Activated CD8-positive, alpha-beta T cell treated with anti-CD3 and anti-CD28 coated beads for 36 hours (primary cell): ENCODE data around the gene SPNS2. TPM values are rescaled to one million over a fixed set of nuclear protein-coding genes. Genes with fewer than 3 reads are reported as not detected.

Source experiments
- ATAC-seq: fragments of 200-7000 bp; cut with Tn5 transposase; one replicate; pipeline ENCODE4 v1.10.0; 2021; ENCODE audit warnings: mild to moderate bottlenecking, moderate library complexity
- CTCF ChIA-PET: fragments of 350-600 bp; sonication (Branson Sonifier 250); formaldehyde crosslinking; loops from one replicate; lab custom pipeline; 2021; ENCODE audit warnings: antibody characterized with exemption; lab: Charles Lee
- POLR2A ChIA-PET: fragments of 350-600 bp; sonication (Branson Sonifier 250); formaldehyde crosslinking; loops from one replicate; lab custom pipeline; 2021; ENCODE audit warnings: antibody characterized with exemption; lab: Charles Lee
- DNase-seq: peaks from one replicate; pipeline ENCODE4 v3.0.0-alpha.2; 2020
- H3K27ac Mint-ChIP-seq: one replicate; pipeline ENCODE4 v1.8.0; 2021; ENCODE audit warnings: mild to moderate bottlenecking, mixed read lengths
- H3K27me3 Mint-ChIP-seq: one replicate; pipeline ENCODE4 v1.8.0; 2021; ENCODE audit warnings: mixed read lengths
- H3K36me3 Mint-ChIP-seq: one replicate; pipeline ENCODE4 v1.8.0; 2021; ENCODE audit warnings: low read depth, mixed read lengths
- H3K4me1 Mint-ChIP-seq: one replicate; pipeline ENCODE4 v1.8.0; 2021; ENCODE audit warnings: low read depth, mixed read lengths
- H3K4me3 Mint-ChIP-seq: one replicate; pipeline ENCODE4 v1.8.0; 2021; ENCODE audit warnings: mild to moderate bottlenecking, moderate library complexity, mixed read lengths
- H3K9me3 Mint-ChIP-seq: one replicate; pipeline ENCODE4 v1.8.0; 2021; ENCODE audit warnings: mixed read lengths
- intact Hi-C: fragments of 100-400 bp; cut with micrococcal nuclease; formaldehyde crosslinking; loops from one replicate; pipeline ENCODE4 v1.10.0; 2022
- total RNA-seq, 2 experiments: library from RNA; stranded (reverse); gene quantifications; one replicate each; pipeline ENCODE4 v1.2.3, GENCODE V29; 2021
- TF ChIP-seq, protein P1 (sequence below): fragments of 200-600 bp; IDR thresholded peaks from one replicate; pipeline ENCODE4 v1.8.0; 2022; ENCODE audit warnings: antibody characterized with exemption, mild to moderate bottlenecking

SPNS2 gene
- total RNA-seq, 2 experiments from 2014 or later: 0.95 to 1.2 TPM

DNA sequence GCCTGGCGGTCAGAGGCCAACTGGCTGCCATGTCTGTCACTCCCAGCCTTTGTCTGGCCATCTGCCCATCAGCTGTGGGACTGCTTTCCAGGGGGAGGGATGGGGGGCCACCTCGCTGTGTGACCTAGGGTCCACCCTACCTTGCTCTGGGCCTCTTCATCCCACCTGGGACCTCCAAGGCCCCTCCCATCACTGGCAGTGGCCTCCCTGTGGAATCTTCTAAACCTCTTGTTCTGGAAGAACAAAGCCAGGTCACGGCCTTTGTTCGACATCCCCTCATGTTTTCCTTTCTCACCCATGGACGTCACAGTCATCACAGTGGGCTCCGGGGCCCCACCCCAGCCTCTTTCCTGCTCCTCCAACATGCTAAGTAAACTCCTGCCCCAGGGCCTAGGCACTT is 24.0 kb downstream of the SPNS2 start:
- Mint-ChIP-seq H3K9me3 (no peaks in the 10 kb centered on the region), H3K27ac (no peak overlapping the region), H3K27me3 (no peaks in the 10 kb centered on the region), H3K4me1 (no peaks in the 10 kb centered on the region), H3K4me3 (no peak overlapping the region), H3K36me3 (no peaks in the 10 kb centered on the region)
- ATAC-seq: no peak
- TF ChIP-seq, protein P1, sequence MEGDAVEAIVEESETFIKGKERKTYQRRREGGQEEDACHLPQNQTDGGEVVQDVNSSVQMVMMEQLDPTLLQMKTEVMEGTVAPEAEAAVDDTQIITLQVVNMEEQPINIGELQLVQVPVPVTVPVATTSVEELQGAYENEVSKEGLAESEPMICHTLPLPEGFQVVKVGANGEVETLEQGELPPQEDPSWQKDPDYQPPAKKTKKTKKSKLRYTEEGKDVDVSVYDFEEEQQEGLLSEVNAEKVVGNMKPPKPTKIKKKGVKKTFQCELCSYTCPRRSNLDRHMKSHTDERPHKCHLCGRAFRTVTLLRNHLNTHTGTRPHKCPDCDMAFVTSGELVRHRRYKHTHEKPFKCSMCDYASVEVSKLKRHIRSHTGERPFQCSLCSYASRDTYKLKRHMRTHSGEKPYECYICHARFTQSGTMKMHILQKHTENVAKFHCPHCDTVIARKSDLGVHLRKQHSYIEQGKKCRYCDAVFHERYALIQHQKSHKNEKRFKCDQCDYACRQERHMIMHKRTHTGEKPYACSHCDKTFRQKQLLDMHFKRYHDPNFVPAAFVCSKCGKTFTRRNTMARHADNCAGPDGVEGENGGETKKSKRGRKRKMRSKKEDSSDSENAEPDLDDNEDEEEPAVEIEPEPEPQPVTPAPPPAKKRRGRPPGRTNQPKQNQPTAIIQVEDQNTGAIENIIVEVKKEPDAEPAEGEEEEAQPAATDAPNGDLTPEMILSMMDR: no peak
- intact Hi-C loops: no loop called here
- DNase-seq: no peak
- CTCF ChIA-PET: no interaction called here
- POLR2A ChIA-PET: interaction anchor here (1.3 to 1.4 kb wide), 2 partner anchors 13 to 89 kb away, joined by 3 read pairs; partner anchors contain the start of gene SPNS3

DNA sequence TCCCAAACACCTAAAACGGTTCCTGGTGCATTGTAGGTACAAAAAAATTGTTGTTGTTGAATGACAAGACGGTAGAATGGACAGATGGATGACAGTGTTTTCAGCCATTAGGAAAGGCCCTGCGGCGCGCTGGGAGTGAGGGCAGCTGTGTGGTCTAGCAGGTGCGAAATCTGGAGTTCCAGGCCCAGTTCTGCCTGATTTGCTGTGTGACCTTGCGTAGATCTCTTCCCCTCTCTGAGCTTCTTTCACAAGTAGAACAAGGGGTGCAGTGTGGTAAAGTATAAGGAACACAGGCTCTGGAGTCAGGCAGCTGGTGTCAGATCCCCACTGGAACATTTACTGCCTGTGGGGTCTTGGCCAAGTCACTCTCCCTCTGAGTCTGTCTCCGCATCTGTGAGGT is 25.3 kb downstream of the SPNS2 start:
- no peaks in the 10 kb centered on the region for H3K36me3 Mint-ChIP-seq
- no peak overlapping the region for H3K27ac Mint-ChIP-seq
- TF ChIP-seq, protein P1: no peak
- H3K4me3 Mint-ChIP-seq: no peak overlapping the region
- DNase-seq (no peak), ATAC-seq (no peak)
- no peaks in the 10 kb centered on the region for H3K27me3 Mint-ChIP-seq
- no peaks in the 10 kb centered on the region for H3K9me3 Mint-ChIP-seq
- POLR2A ChIA-PET: interaction anchor here (1.0 to 1.4 kb wide), 2 partner anchors 11 to 31 kb away, joined by 3 to 4 read pairs; no protein-coding TSS in a partner anchor
- intact Hi-C loops: no loop called here
- H3K4me1 Mint-ChIP-seq: no peaks in the 10 kb centered on the region
- CTCF ChIA-PET: no interaction called here

DNA sequence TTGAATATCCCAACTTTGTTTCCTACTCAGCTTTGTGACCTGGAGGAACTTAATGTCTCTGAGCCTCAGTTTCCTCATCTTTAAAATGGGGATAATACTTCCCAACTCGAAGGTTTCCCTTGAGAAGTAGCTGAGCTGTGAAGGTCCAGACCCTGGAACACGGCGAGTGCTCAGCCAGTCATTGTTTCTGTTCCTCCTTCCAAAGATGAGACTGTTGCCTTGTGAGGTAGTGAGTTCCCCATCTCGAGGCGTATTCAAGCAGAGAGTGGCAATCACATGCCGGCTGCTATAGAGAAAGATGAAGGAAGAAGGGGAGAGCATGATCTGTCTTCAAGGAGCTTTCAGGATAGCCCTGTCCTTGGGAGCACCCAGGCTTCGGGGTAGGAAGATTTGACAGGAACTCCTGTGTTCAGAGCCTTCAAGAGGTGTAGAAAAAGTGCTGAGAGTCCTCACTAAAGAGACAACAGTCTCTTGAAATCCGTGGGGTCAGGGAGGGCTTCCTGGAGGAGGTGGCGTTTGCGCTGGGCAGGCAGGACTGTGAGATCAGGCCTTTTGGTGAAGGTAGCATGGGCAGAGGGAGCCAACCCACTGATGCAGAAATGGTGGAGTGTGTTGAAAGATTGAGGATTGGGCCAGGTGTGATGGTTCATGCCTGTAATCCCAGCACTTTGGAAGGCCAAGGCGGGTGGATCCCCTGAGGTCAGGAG is 27.2 kb downstream of the SPNS2 start:
- Mint-ChIP-seq H3K27ac (no peak overlapping the region), H3K9me3 (no peaks in the 10 kb centered on the region)
- CTCF ChIA-PET: no interaction called here

DNA sequence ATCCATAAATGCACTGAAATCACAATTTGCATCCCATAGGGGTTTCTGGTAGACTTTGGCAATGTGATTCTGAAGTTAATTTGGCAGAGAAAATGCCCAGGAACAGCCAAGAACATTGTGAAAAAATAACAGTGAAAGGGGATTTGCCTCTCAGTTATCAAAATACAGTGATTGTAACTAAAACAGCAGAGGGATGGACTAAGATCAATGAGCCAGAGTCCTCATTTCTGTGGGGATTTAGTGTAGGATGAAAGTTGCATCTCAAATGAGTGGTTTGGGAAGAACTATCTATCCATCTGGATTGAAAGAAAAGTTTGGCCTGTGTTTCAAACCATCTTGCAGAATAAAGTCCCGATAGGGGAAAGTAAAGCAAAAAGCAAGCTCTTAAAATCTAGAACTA is 28.5 kb downstream of the SPNS2 start:
- POLR2A ChIA-PET: interaction anchor here (1.6 kb wide), 1 partner anchor 10 kb away, joined by 5 read pairs; no protein-coding TSS in a partner anchor
- Mint-ChIP-seq H3K9me3 (no peaks in the 10 kb centered on the region), H3K27me3 (peaks cover 1% of the 10 kb centered on the region), H3K4me1 (no peaks in the 10 kb centered on the region), H3K4me3 (no peak overlapping the region), H3K36me3 (no peaks in the 10 kb centered on the region), H3K27ac (no peak overlapping the region)
- ATAC-seq: no peak
- TF ChIP-seq, protein P1: no peak
- intact Hi-C loops: no loop called here
- CTCF ChIA-PET: interaction anchor here (0.8 kb wide), 1 partner anchor 40 kb away, joined by 3 read pairs; no protein-coding TSS in a partner anchor
- DNase-seq: no peak

More for the DNA sequence above, 27.2 kb downstream of the SPNS2 start:
- H3K36me3 Mint-ChIP-seq: no peaks in the 10 kb centered on the region
- no peaks in the 10 kb centered on the region for H3K27me3 Mint-ChIP-seq
- intact Hi-C loops: no loop called here
- POLR2A ChIA-PET: no interaction called here
- ATAC-seq: no peak
- no peaks in the 10 kb centered on the region for H3K4me1 Mint-ChIP-seq
- TF ChIP-seq, protein P1: no peak
- no peak for DNase-seq
- H3K4me3 Mint-ChIP-seq: no peak overlapping the region

DNA sequence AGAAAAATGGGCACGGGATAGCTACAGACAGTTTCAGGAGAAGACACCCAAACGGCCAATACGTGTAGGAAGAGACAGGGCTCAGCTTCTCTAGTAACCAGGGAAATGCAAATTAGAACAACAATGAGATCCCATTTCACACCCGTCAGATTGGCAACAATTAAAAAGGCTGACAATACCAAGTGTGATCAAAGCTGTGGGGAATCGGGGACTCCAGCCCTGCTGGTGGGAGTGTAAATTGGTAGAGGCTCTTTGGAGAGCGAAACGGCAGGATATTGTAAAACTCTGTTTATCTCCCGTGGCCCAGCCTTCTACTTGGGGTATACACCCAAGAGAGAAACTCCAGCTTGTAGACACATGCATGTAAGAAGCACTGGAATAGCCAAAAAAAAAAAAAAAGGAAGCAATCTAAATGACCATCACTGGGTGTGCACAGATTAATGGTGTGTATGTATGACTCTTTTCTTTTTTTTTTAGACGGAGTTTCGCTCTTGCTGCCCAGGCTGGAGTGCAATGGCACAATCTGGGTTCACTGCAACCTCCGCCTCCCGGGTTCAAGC is 29.0 kb downstream of the SPNS2 start:
- Mint-ChIP-seq H3K27ac (no peak overlapping the region), H3K4me1 (no peaks in the 10 kb centered on the region), H3K4me3 (no peak overlapping the region), H3K9me3 (no peaks in the 10 kb centered on the region), H3K36me3 (no peaks in the 10 kb centered on the region), H3K27me3 (peaks cover 1% of the 10 kb centered on the region)
- TF ChIP-seq, protein P1: no peak
- DNase-seq: no peak
- no peak for ATAC-seq
- ChIA-PET POLR2A (interaction anchor here (1.6 kb wide), 1 partner anchor 10 kb away, joined by 5 read pairs; no protein-coding TSS in a partner anchor), CTCF (interaction anchor here (0.8 kb wide), 1 partner anchor 40 kb away, joined by 3 read pairs; no protein-coding TSS in a partner anchor)
- intact Hi-C loops: no loop called here
